ENCODE measurements around the gene ACAD8.
A peak's percentile ranks its signal among the peaks of the same experiment; 100 is the strongest.

The ACAD8 gene

DNA sequence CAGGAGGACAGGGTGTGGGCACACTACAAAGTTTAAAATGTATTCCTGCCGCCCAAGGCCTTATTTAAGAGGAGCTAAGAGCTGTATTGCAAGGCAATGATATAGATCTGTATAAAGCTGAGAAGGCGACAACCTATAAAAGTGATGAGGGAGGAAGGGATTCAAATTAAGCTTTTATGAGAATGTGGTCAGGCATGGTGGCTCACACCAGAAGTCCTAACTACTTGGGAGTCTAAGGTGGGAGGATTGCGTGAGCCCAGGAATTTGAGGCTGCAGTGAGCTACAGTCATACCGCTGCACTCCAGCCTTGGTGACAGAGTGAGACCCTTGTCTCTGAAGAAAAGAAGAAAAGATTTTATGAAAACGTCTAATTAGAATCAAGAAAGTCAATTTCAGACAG is 13.1 kb downstream of the ACAD8 start:
- Histone ChIP-seq H3K9ac (ENCODE audit: low read depth in 1 of 2, low read length in 2 of 2) (no peak overlapping the region), H3K4me1 (ENCODE audit: control insufficient read depth in 1 of 2, insufficient read depth in 2 of 2, low read length in 2 of 2) (no peaks in the 10 kb centered on the region), H3K27ac (ENCODE audit: low read depth, low read length) (no peak overlapping the region), H3K36me3 (ENCODE audit: control insufficient read depth in 1 of 2, insufficient read depth in 2 of 2, low read length in 2 of 2) (peaks cover 0 to 22% of the 10 kb centered on the region in 2 donors), H3K27me3 (ENCODE audit: control insufficient read depth in 1 of 2, insufficient read depth in 2 of 2, low read length in 2 of 2) (peaks cover 1 to 7% of the 10 kb centered on the region in 2 donors), H3K4me3 (ENCODE audit: low read depth in 1 of 2, low read length in 2 of 2) (no peak overlapping the region), H3K9me3 (ENCODE audit: control insufficient read depth in 1 of 2, low read length in 2 of 2) (no peaks in the 10 kb centered on the region)

- Histone ChIP-seq H3K27me3 (ENCODE audit: control insufficient read depth in 1 of 2, insufficient read depth in 2 of 2, low read length in 2 of 2) (peaks cover 5 to 11% of the 10 kb centered on the region in 2 donors), H3K27ac (ENCODE audit: low read depth, low read length) (no peak overlapping the region), H3K4me3 (ENCODE audit: low read depth in 1 of 2, low read length in 2 of 2) (no peak overlapping the region), H3K4me1 (ENCODE audit: control insufficient read depth in 1 of 2, insufficient read depth in 2 of 2, low read length in 2 of 2) (no peaks in the 10 kb centered on the region), H3K9ac (ENCODE audit: low read depth in 1 of 2, low read length in 2 of 2) (no peak overlapping the region), H3K36me3 (ENCODE audit: control insufficient read depth in 1 of 2, insufficient read depth in 2 of 2, low read length in 2 of 2) (peaks cover 0 to 18% of the 10 kb centered on the region in 2 donors), H3K9me3 (ENCODE audit: control insufficient read depth in 1 of 2, low read length in 2 of 2) (no peaks in the 10 kb centered on the region)
Observed at GRCh38 chr11:134266841-134267251, 13.5 kb downstream of the ACAD8 start.

DNA sequence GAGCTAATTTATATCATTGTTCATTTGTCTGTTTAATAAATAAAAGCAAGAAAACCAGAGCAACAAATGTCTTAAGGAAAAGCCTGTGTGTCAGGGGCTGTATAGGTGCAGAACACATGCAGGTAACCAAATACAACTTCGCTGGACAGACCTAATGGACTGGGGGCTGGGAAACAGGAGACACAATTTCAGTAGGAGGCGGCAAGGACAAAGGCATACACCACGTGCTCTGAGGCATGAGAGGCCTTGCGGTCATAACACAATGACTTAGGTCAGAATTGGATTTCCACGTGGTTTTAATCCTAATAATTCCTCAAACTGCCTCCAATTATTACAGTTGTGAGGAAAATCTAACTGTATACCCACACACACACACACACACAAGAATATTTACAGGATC is 14.1 kb downstream of the ACAD8 start:
- peaks cover 8 to 15% of the 10 kb centered on the region in 2 donors for H3K27me3 ChIP-seq (ENCODE audit: control insufficient read depth in 1 of 2, insufficient read depth in 2 of 2, low read length in 2 of 2)
- no peak overlapping the region for H3K9ac ChIP-seq (ENCODE audit: low read depth in 1 of 2, low read length in 2 of 2)
- H3K4me3 ChIP-seq (ENCODE audit: low read depth in 1 of 2, low read length in 2 of 2): no peak overlapping the region
- H3K36me3 ChIP-seq (ENCODE audit: control insufficient read depth in 1 of 2, insufficient read depth in 2 of 2, low read length in 2 of 2): peaks cover 0 to 12% of the 10 kb centered on the region in 2 donors
- H3K9me3 ChIP-seq (ENCODE audit: control insufficient read depth in 1 of 2, low read length in 2 of 2): no peaks in the 10 kb centered on the region
- H3K4me1 ChIP-seq (ENCODE audit: control insufficient read depth in 1 of 2, insufficient read depth in 2 of 2, low read length in 2 of 2): no peaks in the 10 kb centered on the region
- no peak overlapping the region for H3K27ac ChIP-seq (ENCODE audit: low read depth, low read length)

DNA sequence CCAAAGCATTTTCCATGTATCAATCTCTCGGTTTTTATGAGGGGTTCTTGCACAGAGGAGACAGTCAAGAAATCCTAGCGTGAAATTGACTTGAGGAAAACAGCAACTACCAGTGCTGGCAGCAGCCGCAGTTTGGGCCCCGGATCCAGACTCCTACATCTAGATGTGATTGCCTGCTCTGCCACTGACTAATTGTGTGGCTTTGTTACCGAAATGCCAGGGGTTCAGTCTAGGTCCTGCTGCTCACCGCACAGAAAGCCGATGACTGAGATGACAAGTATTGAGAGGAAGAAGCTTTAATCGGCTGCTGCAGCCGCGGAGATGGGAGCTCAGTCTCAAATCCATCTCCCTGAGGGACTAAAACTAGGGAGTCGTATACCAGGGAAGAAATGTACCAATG is 14.6 kb downstream of the ACAD8 start:
- peaks cover 0 to 7% of the 10 kb centered on the region in 2 donors for H3K36me3 ChIP-seq (ENCODE audit: control insufficient read depth in 1 of 2, insufficient read depth in 2 of 2, low read length in 2 of 2)

GRCh38 chr11:134270250-134270714 is 16.9 kb downstream of the ACAD8 start:
- Histone ChIP-seq H3K27me3 (ENCODE audit: control insufficient read depth in 1 of 2, insufficient read depth in 2 of 2, low read length in 2 of 2) (peaks cover 28 to 41% of the 10 kb centered on the region in 2 donors), H3K36me3 (ENCODE audit: control insufficient read depth in 1 of 2, insufficient read depth in 2 of 2, low read length in 2 of 2) (no peaks in the 10 kb centered on the region), H3K27ac (ENCODE audit: low read depth, low read length) (no peak overlapping the region), H3K9me3 (ENCODE audit: control insufficient read depth in 1 of 2, low read length in 2 of 2) (no peaks in the 10 kb centered on the region), H3K4me3 (ENCODE audit: low read depth in 1 of 2, low read length in 2 of 2) (no peak overlapping the region), H3K4me1 (ENCODE audit: control insufficient read depth in 1 of 2, insufficient read depth in 2 of 2, low read length in 2 of 2) (peaks cover 0 to 1% of the 10 kb centered on the region in 2 donors), H3K9ac (ENCODE audit: low read depth in 1 of 2, low read length in 2 of 2) (no peak overlapping the region)

More for the DNA sequence above, 14.6 kb downstream of the ACAD8 start:
- Histone ChIP-seq H3K9me3 (ENCODE audit: control insufficient read depth in 1 of 2, low read length in 2 of 2) (no peaks in the 10 kb centered on the region), H3K9ac (ENCODE audit: low read depth in 1 of 2, low read length in 2 of 2) (no peak overlapping the region), H3K27me3 (ENCODE audit: control insufficient read depth in 1 of 2, insufficient read depth in 2 of 2, low read length in 2 of 2) (peaks cover 13 to 20% of the 10 kb centered on the region in 2 donors), H3K4me1 (ENCODE audit: control insufficient read depth in 1 of 2, insufficient read depth in 2 of 2, low read length in 2 of 2) (no peaks in the 10 kb centered on the region), H3K4me3 (ENCODE audit: low read depth in 1 of 2, low read length in 2 of 2) (no peak overlapping the region), H3K27ac (ENCODE audit: low read depth, low read length) (no peak overlapping the region)

- peaks cover 45 to 58% of the 10 kb centered on the region in 2 donors for H3K27me3 ChIP-seq (ENCODE audit: control insufficient read depth in 1 of 2, insufficient read depth in 2 of 2, low read length in 2 of 2)
- H3K9ac ChIP-seq (ENCODE audit: low read depth in 1 of 2, low read length in 2 of 2): no peak overlapping the region
Observed at GRCh38 chr11:134271978-134272377, 18.6 kb downstream of the ACAD8 start.

GRCh38 chr11:134272381-134273316 is 19.3 kb downstream of the ACAD8 start:
- Histone ChIP-seq H3K27ac (ENCODE audit: low read depth, low read length) (no peak overlapping the region), H3K27me3 (ENCODE audit: control insufficient read depth in 1 of 2, insufficient read depth in 2 of 2, low read length in 2 of 2) (peaks cover 52 to 65% of the 10 kb centered on the region in 2 donors), H3K4me1 (ENCODE audit: control insufficient read depth in 1 of 2, insufficient read depth in 2 of 2, low read length in 2 of 2) (peaks cover 3 to 10% of the 10 kb centered on the region in 2 donors), H3K4me3 (ENCODE audit: low read depth in 1 of 2, low read length in 2 of 2) (no peak overlapping the region), H3K9me3 (ENCODE audit: control insufficient read depth in 1 of 2, low read length in 2 of 2) (no peaks in the 10 kb centered on the region), H3K36me3 (ENCODE audit: control insufficient read depth in 1 of 2, insufficient read depth in 2 of 2, low read length in 2 of 2) (no peaks in the 10 kb centered on the region), H3K9ac (ENCODE audit: low read depth in 1 of 2, low read length in 2 of 2) (no peak overlapping the region)

More at GRCh38 chr11:134271978-134272377, 18.6 kb downstream of the ACAD8 start:
- no peaks in the 10 kb centered on the region for H3K36me3 ChIP-seq (ENCODE audit: control insufficient read depth in 1 of 2, insufficient read depth in 2 of 2, low read length in 2 of 2)
- no peak overlapping the region for H3K27ac ChIP-seq (ENCODE audit: low read depth, low read length)
- H3K4me3 ChIP-seq (ENCODE audit: low read depth in 1 of 2, low read length in 2 of 2): no peak overlapping the region
- peaks cover 3 to 10% of the 10 kb centered on the region in 2 donors for H3K4me1 ChIP-seq (ENCODE audit: control insufficient read depth in 1 of 2, insufficient read depth in 2 of 2, low read length in 2 of 2)
- no peaks in the 10 kb centered on the region for H3K9me3 ChIP-seq (ENCODE audit: control insufficient read depth in 1 of 2, low read length in 2 of 2)

- peaks cover 3 to 10% of the 10 kb centered on the region in 2 donors for H3K4me1 ChIP-seq (ENCODE audit: control insufficient read depth in 1 of 2, insufficient read depth in 2 of 2, low read length in 2 of 2)
- H3K27ac ChIP-seq (ENCODE audit: low read depth, low read length): no peak overlapping the region
- no peak overlapping the region for H3K4me3 ChIP-seq (ENCODE audit: low read depth in 1 of 2, low read length in 2 of 2)
- H3K27me3 ChIP-seq (ENCODE audit: control insufficient read depth in 1 of 2, insufficient read depth in 2 of 2, low read length in 2 of 2): peaks cover 56 to 68% of the 10 kb centered on the region in 2 donors
- no peak overlapping the region for H3K9ac ChIP-seq (ENCODE audit: low read depth in 1 of 2, low read length in 2 of 2)
- H3K9me3 ChIP-seq (ENCODE audit: control insufficient read depth in 1 of 2, low read length in 2 of 2): no peaks in the 10 kb centered on the region
- no peaks in the 10 kb centered on the region for H3K36me3 ChIP-seq (ENCODE audit: control insufficient read depth in 1 of 2, insufficient read depth in 2 of 2, low read length in 2 of 2)
Observed at GRCh38 chr11:134273317-134273712, 19.9 kb downstream of the ACAD8 start.

DNA sequence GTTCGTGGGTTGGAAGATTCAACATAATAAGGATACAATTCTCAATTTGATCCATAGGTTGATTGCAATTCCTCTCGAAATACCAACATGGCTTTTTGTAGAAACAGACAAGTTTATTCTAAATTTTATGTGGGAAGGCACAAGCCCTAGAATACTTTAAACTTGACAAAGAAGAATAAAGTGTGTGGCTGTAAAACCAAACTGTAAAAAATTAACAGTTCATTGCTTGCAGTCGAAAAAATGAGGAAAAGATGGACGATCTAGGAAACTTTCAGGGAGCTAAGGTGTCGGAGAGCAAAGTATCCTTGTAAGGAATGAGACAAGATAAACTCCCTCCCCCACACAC is 21.8 kb downstream of the ACAD8 start:
- Histone ChIP-seq H3K9me3 (ENCODE audit: control insufficient read depth in 1 of 2, low read length in 2 of 2) (no peaks in the 10 kb centered on the region), H3K27me3 (ENCODE audit: control insufficient read depth in 1 of 2, insufficient read depth in 2 of 2, low read length in 2 of 2) (peaks cover 63 to 72% of the 10 kb centered on the region in 2 donors), H3K27ac (ENCODE audit: low read depth, low read length) (no peak overlapping the region), H3K4me3 (ENCODE audit: low read depth in 1 of 2, low read length in 2 of 2) (peak overlapping the region in 1 of 2 donors; percentile 66), H3K4me1 (ENCODE audit: control insufficient read depth in 1 of 2, insufficient read depth in 2 of 2, low read length in 2 of 2) (peaks cover 3 to 10% of the 10 kb centered on the region in 2 donors), H3K9ac (ENCODE audit: low read depth in 1 of 2, low read length in 2 of 2) (no peak overlapping the region), H3K36me3 (ENCODE audit: control insufficient read depth in 1 of 2, insufficient read depth in 2 of 2, low read length in 2 of 2) (no peaks in the 10 kb centered on the region)
